ENCODE data around the gene MED10.

DNA sequence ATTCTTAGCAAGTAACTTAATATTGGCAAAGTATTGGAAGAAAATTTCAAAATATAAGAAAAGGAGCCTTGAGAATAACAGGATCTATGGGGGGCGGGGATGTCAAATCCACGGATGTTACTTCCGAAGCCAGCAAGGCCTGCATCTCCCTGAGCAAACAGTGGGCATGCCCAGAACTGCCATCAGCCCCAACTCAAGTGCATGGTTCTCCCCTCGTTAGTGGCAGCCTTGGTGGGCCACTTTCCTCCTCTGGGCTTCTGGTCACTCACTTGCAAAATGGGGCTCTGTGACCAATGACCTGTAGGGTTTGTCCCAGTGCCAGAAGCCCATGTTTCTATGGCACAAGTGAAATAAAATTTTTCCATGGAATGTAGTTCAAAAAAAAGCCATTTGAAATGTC lies 27.2 kb upstream of the MED10 start:
- TF ChIP-seq, protein P1, sequence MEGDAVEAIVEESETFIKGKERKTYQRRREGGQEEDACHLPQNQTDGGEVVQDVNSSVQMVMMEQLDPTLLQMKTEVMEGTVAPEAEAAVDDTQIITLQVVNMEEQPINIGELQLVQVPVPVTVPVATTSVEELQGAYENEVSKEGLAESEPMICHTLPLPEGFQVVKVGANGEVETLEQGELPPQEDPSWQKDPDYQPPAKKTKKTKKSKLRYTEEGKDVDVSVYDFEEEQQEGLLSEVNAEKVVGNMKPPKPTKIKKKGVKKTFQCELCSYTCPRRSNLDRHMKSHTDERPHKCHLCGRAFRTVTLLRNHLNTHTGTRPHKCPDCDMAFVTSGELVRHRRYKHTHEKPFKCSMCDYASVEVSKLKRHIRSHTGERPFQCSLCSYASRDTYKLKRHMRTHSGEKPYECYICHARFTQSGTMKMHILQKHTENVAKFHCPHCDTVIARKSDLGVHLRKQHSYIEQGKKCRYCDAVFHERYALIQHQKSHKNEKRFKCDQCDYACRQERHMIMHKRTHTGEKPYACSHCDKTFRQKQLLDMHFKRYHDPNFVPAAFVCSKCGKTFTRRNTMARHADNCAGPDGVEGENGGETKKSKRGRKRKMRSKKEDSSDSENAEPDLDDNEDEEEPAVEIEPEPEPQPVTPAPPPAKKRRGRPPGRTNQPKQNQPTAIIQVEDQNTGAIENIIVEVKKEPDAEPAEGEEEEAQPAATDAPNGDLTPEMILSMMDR (IDR thresholded peaks at IDR 0.05; ENCODE audit: extremely low read depth in 1 of 2, insufficient read depth in 1 of 2, low read depth in 1 of 2, low read length in 2 of 2): no peak
- no peak for TF ChIP-seq POLR2A (IDR thresholded peaks at IDR 0.05; ENCODE audit: low read depth, low read length)
- no peak for TF ChIP-seq POLR2AphosphoS5 (IDR thresholded peaks at IDR 0.05; ENCODE audit: insufficient read depth, low read depth, low read length)

Data from endothelial cell of umbilical vein (primary cell).